Measurements from ENCODE around the gene GJA9.
A peak's percentile ranks its signal among the peaks of the same experiment; 100 is the strongest.
"Not testable (repeated sequence)": the region's sequence is repeated elsewhere in the genome, so short reads cannot be mapped to it uniquely, and the experiment has no call there.

GJA9 gene

GRCh38 chr1:38881487-38881886, at the start of gene GJA9:
Gene GJA9, minus strand, starts transcription at chr1:38881587. Its CDS starts 5,489 bp downstream, at chr1:38876098.
- DNase-seq (ENCODE audit: low read depth in 2 of 3, low spot score in 2 of 3): no peak

GRCh38 chr1:38929476-38929875, 48.1 kb upstream of the GJA9 start:
- DNase-seq (ENCODE audit: low read depth in 2 of 3, low spot score in 2 of 3): no peak

DNA sequence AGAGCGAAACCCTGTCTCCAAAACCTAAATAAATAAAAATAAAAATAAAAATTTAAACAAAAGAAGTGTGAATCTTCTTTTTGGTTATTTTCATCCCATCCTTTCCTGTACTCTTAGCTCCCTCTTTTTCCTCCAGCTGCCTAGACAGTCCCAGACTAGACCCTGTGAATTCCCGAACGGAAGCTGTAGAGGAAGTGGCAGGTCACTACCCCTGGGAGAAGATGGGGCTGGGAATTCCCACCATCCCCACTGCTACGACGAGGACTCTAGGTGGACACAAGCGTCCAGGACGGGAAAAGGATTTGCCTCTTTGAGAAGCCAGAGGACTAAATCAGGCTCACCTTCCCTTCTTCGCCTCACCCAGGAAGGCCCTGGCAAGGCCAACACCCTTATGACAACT, 47.7 kb upstream of the GJA9 start:
- DNase-seq (ENCODE audit: low read depth in 2 of 3, low spot score in 2 of 3): no peak

GRCh38 chr1:38926091-38926490, 44.7 kb upstream of the GJA9 start:
- no peak for DNase-seq (ENCODE audit: low read depth in 2 of 3, low spot score in 2 of 3)

DNA sequence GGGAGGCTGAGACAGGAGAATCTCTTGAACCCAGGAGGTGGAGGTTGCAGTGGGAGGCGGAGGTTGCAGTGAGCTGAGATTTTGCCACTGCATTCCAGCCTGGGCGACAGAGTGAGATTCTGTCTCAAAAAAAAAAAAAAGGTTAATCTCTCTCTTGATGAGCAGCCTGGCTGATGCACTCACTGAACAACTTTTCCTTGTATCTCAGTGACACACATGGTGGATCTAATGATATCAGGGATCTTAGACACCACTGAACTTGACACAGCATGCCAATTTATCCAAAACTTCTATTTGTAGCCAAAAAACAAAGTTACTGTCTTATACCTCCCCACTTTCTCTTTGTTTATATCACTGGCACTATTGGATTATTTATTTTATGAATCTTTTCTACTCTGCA, 44.0 kb upstream of the GJA9 start:
- no peak for DNase-seq (ENCODE audit: low read depth in 2 of 3, low spot score in 2 of 3)

GRCh38 chr1:38923607-38924006, 42.2 kb upstream of the GJA9 start:
- no peak for DNase-seq (ENCODE audit: low read depth in 2 of 3, low spot score in 2 of 3)

GRCh38 chr1:38919130-38919529, 37.7 kb upstream of the GJA9 start:
- DNase-seq (ENCODE audit: low read depth in 2 of 3, low spot score in 2 of 3): no peak

GRCh38 chr1:38918568-38918967, 37.2 kb upstream of the GJA9 start:
- no peak for DNase-seq (ENCODE audit: low read depth in 2 of 3, low spot score in 2 of 3)

- no peak for DNase-seq (ENCODE audit: low read depth in 2 of 3, low spot score in 2 of 3)
Observed at GRCh38 chr1:38917772-38918171, 36.4 kb upstream of the GJA9 start.

DNA sequence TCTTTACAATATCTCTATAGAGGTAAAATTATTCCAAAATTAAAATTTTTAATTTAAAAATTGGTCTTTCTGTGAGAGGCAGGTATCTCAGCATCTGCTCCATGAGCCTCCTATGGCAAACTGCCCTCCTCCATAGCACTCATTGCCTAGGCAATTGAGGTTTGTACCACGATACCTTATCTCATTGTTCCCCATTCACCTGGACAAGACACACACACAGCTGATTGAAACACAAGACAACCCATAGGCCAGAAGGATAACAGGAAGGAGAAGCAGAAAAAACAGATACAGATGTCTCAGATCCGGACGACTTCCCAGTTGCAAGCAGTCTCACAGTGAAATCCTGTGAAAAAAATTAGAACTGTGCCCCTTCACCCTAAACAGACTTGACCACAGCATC, 36.0 kb upstream of the GJA9 start:
- DNase-seq (ENCODE audit: low read depth in 2 of 3, low spot score in 2 of 3): no peak

DNA sequence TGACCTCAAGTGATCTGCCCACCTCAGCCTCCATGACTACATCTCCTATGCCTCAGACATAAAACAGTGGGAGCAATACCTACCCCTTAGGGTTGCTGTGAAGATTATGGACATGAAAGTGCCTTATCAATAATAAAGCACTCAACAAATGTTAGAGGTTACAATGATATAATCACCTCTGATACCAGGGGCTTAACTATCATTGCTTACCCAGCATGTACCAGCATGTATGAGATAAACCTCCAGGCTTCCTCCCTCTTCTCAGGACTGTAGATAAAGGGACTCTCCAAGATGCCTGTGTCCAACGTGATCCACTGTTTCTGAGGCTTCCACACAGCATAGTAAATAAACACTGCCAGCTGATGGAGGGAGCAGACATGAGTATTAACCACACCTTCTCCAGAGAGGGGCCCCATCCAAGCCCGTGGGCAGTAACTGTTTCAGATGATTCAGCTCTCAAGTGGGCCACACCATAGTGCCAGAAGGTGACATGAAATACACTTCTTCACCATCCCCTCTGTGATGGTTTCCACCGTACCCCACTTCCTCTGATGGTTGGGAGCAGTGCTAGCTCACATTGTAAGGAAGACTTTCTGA, 34.1 kb upstream of the GJA9 start:
- DNase-seq (ENCODE audit: low read depth in 2 of 3, low spot score in 2 of 3): peak in 1 of 3 experiments; percentile 17

DNA sequence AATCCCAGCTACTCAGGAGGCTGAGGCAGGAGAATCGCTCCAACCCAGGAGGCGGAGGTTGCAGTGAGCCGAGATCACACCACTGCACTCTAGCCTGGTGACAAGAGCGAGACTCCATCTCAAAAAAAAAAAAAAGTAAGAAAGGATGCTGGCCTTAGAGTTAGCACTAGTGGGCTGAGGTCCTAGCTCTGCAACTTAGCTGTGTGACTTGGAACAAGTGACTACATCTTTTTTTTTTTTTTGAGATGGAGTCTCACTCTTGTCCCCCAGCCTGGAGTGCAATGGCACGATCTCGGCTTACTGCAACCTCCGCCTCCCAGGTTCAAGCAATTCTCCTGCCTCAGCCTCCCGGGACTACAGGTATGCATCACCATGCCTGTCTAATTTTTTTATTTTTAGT, 33.5 kb upstream of the GJA9 start:
- DNase-seq (ENCODE audit: low read depth in 2 of 3, low spot score in 2 of 3): not testable (repeated sequence)

GRCh38 chr1:38908821-38909220, 27.4 kb upstream of the GJA9 start:
- no peak for DNase-seq (ENCODE audit: low read depth in 2 of 3, low spot score in 2 of 3)

- no peak for DNase-seq (ENCODE audit: low read depth in 2 of 3, low spot score in 2 of 3)
Observed at GRCh38 chr1:38905985-38906384, 24.6 kb upstream of the GJA9 start.

DNA sequence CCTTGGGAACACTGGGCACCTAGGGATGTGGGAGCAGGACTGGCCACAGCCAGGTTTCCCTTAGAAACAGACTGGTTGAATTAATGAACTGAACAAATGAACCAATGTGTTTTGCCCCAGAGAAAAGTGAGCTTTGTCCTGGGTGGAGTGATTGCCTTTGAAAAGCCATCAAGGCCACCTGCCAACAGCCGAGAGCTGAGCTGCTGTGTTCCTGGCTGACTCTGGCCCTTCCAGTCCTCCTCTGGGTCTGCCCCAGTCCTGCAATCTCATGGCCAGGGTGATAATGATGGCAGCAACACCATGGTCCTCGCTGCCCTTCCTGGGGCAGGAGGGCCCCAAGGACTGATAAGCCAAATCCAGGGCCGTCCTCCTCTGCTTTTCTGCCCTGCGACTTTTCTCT, 18.2 kb upstream of the GJA9 start:
- no peak for DNase-seq (ENCODE audit: low read depth in 2 of 3, low spot score in 2 of 3)

- DNase-seq (ENCODE audit: low read depth in 2 of 3, low spot score in 2 of 3): no peak
Observed at GRCh38 chr1:38898653-38899230, 17.4 kb upstream of the GJA9 start.

- DNase-seq (ENCODE audit: low read depth in 2 of 3, low spot score in 2 of 3): no peak
Observed at GRCh38 chr1:38896169-38896568, 14.8 kb upstream of the GJA9 start.

DNA sequence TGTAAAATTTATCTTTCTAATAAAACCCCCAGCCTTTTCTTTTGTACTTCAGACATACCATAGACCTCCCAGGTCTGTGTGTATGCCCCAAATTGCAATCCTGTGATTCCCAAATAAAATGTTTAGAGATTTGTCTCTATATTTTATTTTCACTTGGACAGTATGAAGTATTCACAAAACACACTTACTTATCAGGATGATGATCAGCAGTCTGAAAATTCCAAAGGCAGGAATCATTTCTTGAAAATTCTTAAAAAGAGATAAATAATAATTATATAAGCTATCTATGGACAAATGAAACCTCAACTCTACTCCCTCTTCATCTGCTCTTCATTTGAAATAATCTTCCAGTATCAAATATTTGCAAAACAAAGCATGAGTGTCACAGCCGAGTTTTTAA, 11.6 kb upstream of the GJA9 start:
- DNase-seq (ENCODE audit: low read depth in 2 of 3, low spot score in 2 of 3): no peak

DNA sequence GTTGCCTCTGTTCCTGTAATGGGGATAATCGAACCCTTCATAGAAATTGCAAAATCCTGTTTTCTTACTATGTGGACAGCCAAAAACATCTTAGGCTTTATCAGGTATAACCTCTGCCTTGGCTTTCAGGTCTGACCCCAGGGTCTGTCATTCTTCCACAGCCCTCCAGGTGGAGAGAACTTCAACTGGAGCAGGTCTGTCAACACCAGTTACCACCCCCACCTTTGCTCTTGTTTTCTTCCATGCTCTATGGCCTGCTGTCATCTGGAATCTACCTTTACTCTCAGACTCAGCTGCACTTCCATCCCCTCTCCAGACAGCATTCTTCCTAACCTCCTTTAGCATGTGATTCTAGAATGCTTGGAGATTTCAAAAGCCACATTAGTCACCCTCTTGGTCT, 10.4 kb upstream of the GJA9 start:
- no peak for DNase-seq (ENCODE audit: low read depth in 2 of 3, low spot score in 2 of 3)

GRCh38 chr1:38889589-38889988, 8.2 kb upstream of the GJA9 start:
- DNase-seq (ENCODE audit: low read depth in 2 of 3, low spot score in 2 of 3): no peak

- no peak for DNase-seq (ENCODE audit: low read depth in 2 of 3, low spot score in 2 of 3)
Observed at GRCh38 chr1:38888423-38889333, 7.3 kb upstream of the GJA9 start.

DNA sequence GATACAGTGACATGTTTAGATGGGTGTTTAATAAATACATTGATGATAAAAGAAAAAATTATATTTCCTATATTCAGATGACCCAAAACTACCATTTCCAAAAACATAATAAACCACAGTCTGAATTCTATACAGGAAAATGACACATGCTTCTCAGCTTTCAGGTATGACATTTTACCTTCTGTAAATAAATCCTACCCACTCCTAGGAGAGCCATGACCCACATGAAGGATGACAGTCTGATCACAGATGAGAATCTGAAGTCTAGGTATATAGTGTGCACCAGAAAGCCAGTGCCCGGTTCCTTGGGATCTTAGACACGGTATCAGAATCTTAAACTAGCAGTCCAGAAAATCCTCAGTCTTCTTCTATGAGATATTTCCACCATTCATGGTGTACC, 3.7 kb upstream of the GJA9 start:
- DNase-seq (ENCODE audit: low read depth in 2 of 3, low spot score in 2 of 3): no peak

All from activated CD8-positive, alpha-beta memory T cell treated with anti-CD3 and anti-CD28 coated beads for 48 hours (primary cell).